HepG2 (cell line): ENCODE results near the gene GCN1. TPM values are rescaled to one million over a fixed set of nuclear protein-coding genes. Genes with fewer than 3 reads are reported as not detected.

Experiments used
- ADNP ChIP-seq: sonication (generic); formaldehyde crosslinking; IDR thresholded peaks from 2 replicates; pipeline ENCODE4 v1.4.0; 2020; ENCODE audit warnings: missing genetic modification reagents
- BORCS8-MEF2B ChIP-seq: sonication (generic); formaldehyde crosslinking; IDR thresholded peaks from 2 replicates; pipeline ENCODE4 v1.8.0; 2022; ENCODE audit warnings: mild to moderate bottlenecking, missing genetic modification reagents
- BRF2 ChIP-seq: sonication (generic); formaldehyde crosslinking; IDR thresholded peaks from 2 replicates; pipeline ENCODE4 v1.8.1; 2022; ENCODE audit warnings: mild to moderate bottlenecking, missing genetic modification reagents
- CAMTA2 ChIP-seq: sonication (generic); formaldehyde crosslinking; IDR thresholded peaks from 2 replicates; pipeline ENCODE4 v1.4.0; 2020; ENCODE audit warnings: mild to moderate bottlenecking, missing genetic modification reagents, borderline replicate concordance
- CBX5 ChIP-seq: sonication (generic); formaldehyde crosslinking; IDR thresholded peaks from 2 replicates; pipeline ENCODE4 v1.4.0; 2020; ENCODE audit warnings: missing genetic modification reagents, borderline replicate concordance
- CHCHD3 ChIP-seq: sonication (generic); formaldehyde crosslinking; IDR thresholded peaks from 2 replicates; pipeline ENCODE4 v1.8.0; 2022; ENCODE audit warnings: mild to moderate bottlenecking, missing genetic modification reagents, moderate library complexity
- EHMT2 ChIP-seq: fragments of 200-600 bp; sonication (generic); IDR thresholded peaks from 2 replicates; pipeline ENCODE4 v1.7.0; 2017; ENCODE audit warnings: antibody characterized with exemption, low read depth, low read length, borderline replicate concordance
- HNRNPLL ChIP-seq: fragments of 200-400 bp; formaldehyde crosslinking; IDR thresholded peaks from 2 replicates; pipeline ENCODE4 v1.6.1; 2017; ENCODE audit warnings: mild to moderate bottlenecking, low read depth, low read length; ENCODE audit not compliant: poor library complexity, severe bottlenecking
- KDM5B ChIP-seq: sonication (generic); formaldehyde crosslinking; IDR thresholded peaks from 2 replicates; pipeline ENCODE4 v1.4.0; 2020; ENCODE audit warnings: missing genetic modification reagents, mild to moderate bottlenecking, borderline replicate concordance
- KLF6 ChIP-seq: IDR thresholded peaks from 2 replicates; pipeline ENCODE4 v1.8.0; 2016; ENCODE audit warnings: missing biosample characterization, missing genetic modification reagents
- MBNL3 ChIP-seq: fragments of 250-450 bp; sonication (Bioruptor Pico); conservative IDR thresholded peaks from 2 replicates; pipeline ENCODE4 v1.8.0; 2022; ENCODE audit warnings: mild to moderate bottlenecking, inconsistent platforms
- MEF2D ChIP-seq: sonication (generic); formaldehyde crosslinking; IDR thresholded peaks from 2 replicates; pipeline ENCODE4 v1.5.1; 2020; ENCODE audit warnings: mild to moderate bottlenecking, missing genetic modification reagents
- PITX1 ChIP-seq: sonication (generic); formaldehyde crosslinking; IDR thresholded peaks from 2 replicates; pipeline ENCODE4 v1.5.1; 2020; ENCODE audit warnings: mild to moderate bottlenecking, missing genetic modification reagents
- POLR2A ChIP-seq, 2 experiments: IDR thresholded peaks; 2 replicates each; pipeline ENCODE4 v1.6.1; 2011; ENCODE audit warnings: low read depth in 2 of 2, low read length in 2 of 2, mild to moderate bottlenecking in 1 of 2, moderate library complexity in 1 of 2; ENCODE audit not compliant: insufficient read depth in 1 of 2
- SIX4 ChIP-seq: sonication (generic); formaldehyde crosslinking; IDR thresholded peaks from 2 replicates; pipeline ENCODE4 v1.4.0; 2020; ENCODE audit warnings: missing genetic modification reagents
- SMAD9 ChIP-seq: sonication (generic); formaldehyde crosslinking; IDR thresholded peaks from 2 replicates; pipeline ENCODE4 v1.5.1; 2020; ENCODE audit warnings: mild to moderate bottlenecking, missing genetic modification reagents
- SP1 ChIP-seq, 2 experiments: fragments of 450-650 bp in 1 of 2; sonication (generic) in 1 of 2; formaldehyde crosslinking in 1 of 2; IDR thresholded peaks; 2 replicates each; pipeline versions ENCODE4 v1.4.0 to v1.6.1; 2016 to 2020; ENCODE audit warnings: missing genetic modification reagents in 1 of 2
- SSRP1 ChIP-seq: IDR thresholded peaks from 2 replicates; pipeline ENCODE4 v1.6.1; 2016; ENCODE audit warnings: control low read depth
- TEAD3 ChIP-seq: optimal IDR thresholded peaks from 2 replicates; pipeline ENCODE3; 2016; ENCODE audit warnings: borderline replicate concordance
- THAP11 ChIP-seq: IDR thresholded peaks from 2 replicates; pipeline ENCODE4 v1.6.1; 2016; ENCODE audit warnings: missing biosample characterization, missing genetic modification reagents
- TIGD3 ChIP-seq: sonication (generic); formaldehyde crosslinking; IDR thresholded peaks from 2 replicates; pipeline ENCODE4 v1.5.1; 2020; ENCODE audit warnings: mild to moderate bottlenecking, missing genetic modification reagents, borderline replicate concordance
- XBP1 ChIP-seq: sonication (generic); formaldehyde crosslinking; IDR thresholded peaks from 2 replicates; pipeline ENCODE4 v1.5.0; 2020; ENCODE audit warnings: missing genetic modification reagents
- ZNF382 ChIP-seq: sonication (generic); formaldehyde crosslinking; IDR thresholded peaks from 2 replicates; pipeline ENCODE4 v1.5.0; 2020; ENCODE audit warnings: missing genetic modification reagents, mild to moderate bottlenecking, borderline replicate concordance
- ZNF510 ChIP-seq: sonication (generic); formaldehyde crosslinking; IDR thresholded peaks from 2 replicates; pipeline ENCODE4 v1.4.0; 2020; ENCODE audit warnings: low read depth, mild to moderate bottlenecking, missing genetic modification reagents
- ZNF543 ChIP-seq: sonication (generic); formaldehyde crosslinking; IDR thresholded peaks from 2 replicates; pipeline ENCODE4 v1.4.0; 2020; ENCODE audit warnings: mild to moderate bottlenecking, missing genetic modification reagents
- ZNF572 ChIP-seq: sonication (generic); formaldehyde crosslinking; IDR thresholded peaks from 2 replicates; pipeline ENCODE4 v1.5.1; 2020; ENCODE audit warnings: mild to moderate bottlenecking, missing genetic modification reagents
- ZNF740 ChIP-seq: sonication (generic); formaldehyde crosslinking; IDR thresholded peaks from 2 replicates; pipeline ENCODE4 v1.4.0; 2020; ENCODE audit warnings: missing genetic modification reagents
- polyA plus RNA-seq, 8 experiments: library from polyadenylated mRNA; depleted of rRNA in 3 of 8; stranded (reverse) in 7 of 8; unstranded in 1 of 8; fragments of >200 nt; fragmentation: Illumina TruSeq in 4 of 8; extraction: Trizol in 4 of 8; gene quantifications; 2 replicates each; pipeline versions ENCODE4 v1.2.1 to v1.2.3, GENCODE V29; 2011 to 2016; ENCODE audit warnings: low read depth in 4 of 8, missing spikeins in 1 of 8, mixed read lengths in 1 of 8; ENCODE audit not compliant: insufficient read depth in 1 of 8
- total RNA-seq, 5 experiments: library from RNA; depleted of rRNA; stranded (reverse); fragments of >200 nt; fragmentation: Illumina TruSeq; extraction: Trizol; gene quantifications; 2 replicates each; pipeline ENCODE4 v1.2.3, GENCODE V29; 2016; ENCODE audit warnings: low read depth in 1 of 5
- TF ChIP-seq, protein P1 (sequence below): sonication (generic); formaldehyde crosslinking; IDR thresholded peaks from 2 replicates; pipeline ENCODE4 v1.8.0; 2022; ENCODE audit warnings: low read depth, missing genetic modification reagents

Gene GCN1
- total and polyA plus RNA-seq, 2 of the 13 experiments (the other 11 are each of a cell fraction or from before 2014, with no cell fraction given) = 58.2 to 83.0 TPM

- TF ChIP-seq, protein P1, sequence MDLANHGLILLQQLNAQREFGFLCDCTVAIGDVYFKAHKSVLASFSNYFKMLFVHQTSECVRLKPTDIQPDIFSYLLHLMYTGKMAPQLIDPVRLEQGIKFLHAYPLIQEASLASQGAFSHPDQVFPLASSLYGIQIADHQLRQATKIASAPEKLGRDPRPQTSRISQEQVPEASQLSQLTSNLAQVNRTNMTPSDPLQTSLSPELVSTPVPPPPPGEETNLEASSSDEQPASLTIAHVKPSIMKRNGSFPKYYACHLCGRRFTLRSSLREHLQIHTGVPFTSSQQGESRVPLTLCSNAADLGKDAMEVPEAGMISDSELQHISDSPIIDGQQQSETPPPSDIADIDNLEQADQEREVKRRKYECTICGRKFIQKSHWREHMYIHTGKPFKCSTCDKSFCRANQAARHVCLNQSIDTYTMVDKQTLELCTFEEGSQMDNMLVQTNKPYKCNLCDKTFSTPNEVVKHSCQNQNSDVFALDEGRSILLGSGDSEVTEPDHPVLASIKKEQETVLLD (CRISPR knock-in tag) = no peak
- TF ChIP-seq MBNL3 (CRISPR knock-in tag) (no peak), ADNP (CRISPR knock-in tag) (peak; percentile 91), SIX4 (CRISPR knock-in tag) (no peak), MEF2D (CRISPR knock-in tag) (no peak), KDM5B (CRISPR knock-in tag) (peak; percentile 23; the same call in 1 of the 2 replicates), CHCHD3 (CRISPR knock-in tag) (0 out of 2 replicates have a peak, but pooled peaks have one; percentile 62), SSRP1 (CRISPR knock-in tag) (no peak), ZNF740 (CRISPR knock-in tag) (no peak), ZNF572 (CRISPR knock-in tag) (no peak), TEAD3 (CRISPR knock-in tag) (peak; percentile 44), BORCS8-MEF2B (CRISPR knock-in tag) (no peak), EHMT2 (no peak), POLR2A (IDR thresholded peaks at IDR 0.05; ENCODE audit: insufficient read depth in 1 of 2, low read depth in 2 of 2, low read length in 2 of 2) (no peak), HNRNPLL (no peak), CBX5 (CRISPR knock-in tag) (no peak), THAP11 (CRISPR knock-in tag) (no peak), CAMTA2 (no peak), KLF6 (CRISPR knock-in tag) (no peak), TIGD3 (CRISPR knock-in tag) (no peak), XBP1 (CRISPR knock-in tag) (no peak), BRF2 (CRISPR knock-in tag) (no peak), ZNF382 (CRISPR knock-in tag) (no peak), ZNF543 (CRISPR knock-in tag) (no peak), SMAD9 (CRISPR knock-in tag) (no peak), PITX1 (CRISPR knock-in tag) (no peak), ZNF510 (CRISPR knock-in tag) (no peak), SP1 (IDR thresholded peaks at IDR 0.05) (no peak), SP1 (CRISPR knock-in tag; IDR thresholded peaks at IDR 0.05) (no peak)
Observed at GRCh38 chr12:120218680-120219606, 24.4 kb upstream of the GCN1 start (continued).
